K562 (cell line): ENCODE results near the gene BNIP2. TPM values are rescaled to one million over a fixed set of nuclear protein-coding genes. Genes with fewer than 3 reads are reported as not detected.

Experiments used
- ATAC-seq: fragments of 200-7000 bp; cut with Tn5 transposase; 3 replicates; pipeline ENCODE4 v1.9.1; 2020; ENCODE audit warnings: moderate library complexity
- BruUV-seq: library from RNA; stranded (reverse); fragments of 400-500 nt; replicated peaks from 2 replicates; lab custom pipeline; 2021; lab: Mats Ljungman, UMichigan
- CTCF ChIA-PET: fragments of 300-600 bp; formaldehyde crosslinking; extraction: SDS; loops from one replicate; lab custom pipeline; 2021; ENCODE audit warnings: low intra/inter-chr PET ratio; lab: Yijun Ruan, JAX
- POLR2A ChIA-PET: fragments of 300-600, 350-650 bp; sonication (Branson Sonifier 250); formaldehyde crosslinking; extraction: SDS; loops from one replicate; lab custom pipeline; 2021; ENCODE audit warnings: antibody characterized with exemption, inconsistent platforms; lab: Yijun Ruan, JAX
- DNase-seq, 4 experiments: peaks; one replicate each; pipeline versions ENCODE4 v3.0.0 to v3.0.0-alpha.2; 2011 to 2018; ENCODE audit warnings: low spot score in 3 of 4, mixed read lengths in 3 of 4; ENCODE audit errors: extremely low read depth in 1 of 4
- FAIRE-seq: peaks from 2 replicates; lab custom pipeline; 2011; peaks lifted over from hg19 to GRCh38; lab: Jason Lieb, UNC
- H2AFZ ChIP-seq: 2 replicates; pipeline ENCODE4 v1.6.0; 2011; ENCODE audit warnings: low read depth, low read length, control low read depth, inconsistent platforms
- H3K27ac ChIP-seq: fragments of 200-600 bp; 3 replicates; pipeline ENCODE4 v1.8.0; 2011; ENCODE audit warnings: low read depth, mild to moderate bottlenecking, control low read depth, inconsistent platforms, low read length, moderate library complexity, mixed read lengths; ENCODE audit errors: extremely low read depth
- H3K27me3 ChIP-seq, 2 experiments: fragments of 300-600 bp in 1 of 2; 2 replicates in 1 of 2; 3 replicates in 1 of 2; pipeline versions ENCODE4 v1.6.0 to v1.8.0; 2011; ENCODE audit warnings: inconsistent platforms in 2 of 2, low read length in 2 of 2, mild to moderate bottlenecking in 1 of 2, mixed read lengths in 1 of 2, moderate library complexity in 1 of 2; ENCODE audit not compliant: control insufficient read depth in 2 of 2, insufficient read depth in 2 of 2
- H3K36me3 ChIP-seq: fragments of 300-600 bp; 3 replicates; pipeline ENCODE4 v1.8.0; 2011; ENCODE audit warnings: mild to moderate bottlenecking, low read length, inconsistent platforms; ENCODE audit not compliant: control insufficient read depth, insufficient read depth
- H3K4me1 ChIP-seq, 2 experiments: fragments of 200-600 bp in 1 of 2; replicated peaks in 1 of 2; 2 replicates in 1 of 2; 3 replicates in 1 of 2; pipeline versions ENCODE4 v1.5.1 to v1.8.0; 2011; ENCODE audit warnings: inconsistent platforms in 2 of 2, low read length in 2 of 2, mild to moderate bottlenecking in 1 of 2, mixed read lengths in 1 of 2, moderate library complexity in 1 of 2; ENCODE audit not compliant: control insufficient read depth in 2 of 2, insufficient read depth in 2 of 2
- H3K4me2 ChIP-seq: 2 replicates; pipeline ENCODE4 v1.6.1; 2011; ENCODE audit warnings: low read length, control low read depth, inconsistent platforms, mixed read lengths; ENCODE audit not compliant: insufficient read depth
- H3K4me3 ChIP-seq: fragments of 200-600 bp; sonication (generic), shearing (Covaris generic); 2 replicates; pipeline ENCODE4 v1.5.1; 2016; ENCODE audit warnings: control low read depth, inconsistent platforms
- H3K79me2 ChIP-seq: fragments of 200-600 bp; 3 replicates; pipeline ENCODE4 v1.8.0; 2011; ENCODE audit warnings: low read length, inconsistent platforms; ENCODE audit not compliant: control insufficient read depth, insufficient read depth
- H3K9ac ChIP-seq, 2 experiments: 2 replicates each; pipeline versions ENCODE4 v1.6.0 to v1.6.1; 2011; ENCODE audit warnings: low read depth in 2 of 2, low read length in 2 of 2, control low read depth in 1 of 2, inconsistent platforms in 1 of 2, mild to moderate bottlenecking in 1 of 2, mixed read lengths in 1 of 2; ENCODE audit not compliant: insufficient read depth in 1 of 2
- H3K9me1 ChIP-seq: one replicate; pipeline ENCODE4 v1.6.0; 2011; ENCODE audit warnings: inconsistent platforms, mild to moderate bottlenecking, low read length, moderate library complexity; ENCODE audit not compliant: control insufficient read depth, insufficient read depth
- H3K9me3 ChIP-seq: replicated peaks from 2 replicates; pipeline ENCODE4 v1.5.1; 2011; ENCODE audit warnings: low read depth, low read length, inconsistent platforms; ENCODE audit not compliant: control insufficient read depth, insufficient read depth
- H4K20me1 ChIP-seq: replicated peaks from 2 replicates; pipeline ENCODE4 v1.6.1; 2011; ENCODE audit warnings: low read length, inconsistent platforms, mixed read lengths; ENCODE audit not compliant: control insufficient read depth, insufficient read depth
- CBFA2T2 ChIP-seq: fragments of 450-650 bp; conservative IDR thresholded peaks from 2 replicates; pipeline ENCODE4 v1.6.1; 2017; ENCODE audit warnings: mild to moderate bottlenecking
- CTCF ChIP-seq, 3 experiments: IDR thresholded peaks in 2 of 3; conservative IDR thresholded peaks in 1 of 3; 2 replicates each; pipeline ENCODE4 v1.5.1; 2011 to 2012; ENCODE audit warnings: low read length in 3 of 3, mild to moderate bottlenecking in 3 of 3, control low read depth in 2 of 3, improper control_type of control experiment in 1 of 3, inconsistent platforms in 1 of 3, low read depth in 1 of 3, mixed read lengths in 1 of 3, moderate library complexity in 1 of 3; ENCODE audit not compliant: insufficient read depth in 2 of 3
- CXXC5 ChIP-seq: fragments of 250-450 bp; sonication (Bioruptor Pico); IDR thresholded peaks from 2 replicates; pipeline ENCODE4 v1.8.0; 2022; ENCODE audit warnings: inconsistent platforms, mild to moderate bottlenecking, moderate library complexity
- KDM2B ChIP-seq: fragments of 250-450 bp; sonication (Bioruptor Pico); IDR thresholded peaks from 2 replicates; pipeline ENCODE4 v1.8.0; 2021; ENCODE audit warnings: mild to moderate bottlenecking, moderate library complexity
- MCM2 ChIP-seq: fragments of 450-650 bp; IDR thresholded peaks from 2 replicates; pipeline ENCODE4 v1.6.1; 2017; ENCODE audit warnings: low read depth, mild to moderate bottlenecking
- PHF8 ChIP-seq: fragments of 200-600 bp; sonication (generic); IDR thresholded peaks from 2 replicates; pipeline ENCODE4 v1.6.1; 2012; ENCODE audit warnings: mixed run types, mild to moderate bottlenecking, inconsistent platforms, low read length, moderate library complexity, borderline replicate concordance
- RAD21 ChIP-seq, 2 experiments: fragments of 250-450 bp in 1 of 2; fragments of 450-650 bp in 1 of 2; sonication (Bioruptor Pico) in 1 of 2; formaldehyde crosslinking in 1 of 2; IDR thresholded peaks in 1 of 2; conservative IDR thresholded peaks in 1 of 2; 2 replicates each; pipeline versions ENCODE4 v1.4.0 to v1.8.0; 2020 to 2022; ENCODE audit warnings: mild to moderate bottlenecking in 2 of 2, moderate library complexity in 1 of 2
- SNRNP70 ChIP-seq: fragments of 200-400 bp; formaldehyde crosslinking; optimal IDR thresholded peaks from 2 replicates; pipeline ENCODE3; 2017; ENCODE audit warnings: low read depth, low read length
- TOE1 ChIP-seq, 2 experiments: fragments of 450-650 bp in 1 of 2; sonication (generic) in 1 of 2; formaldehyde crosslinking in 1 of 2; IDR thresholded peaks; 2 replicates each; pipeline versions ENCODE4 v1.7.1 to v1.8.0; 2016 to 2022; ENCODE audit warnings: borderline replicate concordance in 2 of 2, mild to moderate bottlenecking in 2 of 2, antibody characterized with exemption in 1 of 2, inconsistent platforms in 1 of 2, low read depth in 1 of 2, missing genetic modification reagents in 1 of 2, moderate library complexity in 1 of 2
- ZC3H4 ChIP-seq: sonication (generic); formaldehyde crosslinking; IDR thresholded peaks from 2 replicates; pipeline ENCODE4 v1.9.0; 2021; ENCODE audit warnings: missing genetic modification reagents, borderline replicate concordance
- ZNF316 ChIP-seq: fragments of 450-650 bp; IDR thresholded peaks from 2 replicates; pipeline ENCODE4 v1.6.1; 2016
- ZNF592 ChIP-seq: fragments of 450-650 bp; IDR thresholded peaks from 2 replicates; pipeline ENCODE4 v1.6.1; 2017; ENCODE audit warnings: antibody characterized with exemption, mild to moderate bottlenecking
- WGBS: fragments of 100-300 bp; shearing (Covaris generic); methylation state at CpG from one replicate; pipeline ENCODE4 v1.1.6; 2016; ENCODE audit warnings: low coverage, mixed read lengths; ENCODE audit not compliant: insufficient coverage; ENCODE audit errors: missing lambda C conversion rate; 5-methylcytosine and 5-hydroxymethylcytosine counted together
- in situ Hi-C: fragments of 300-500 bp; cut with MboI; formaldehyde crosslinking; loops from 4 replicates; pipeline ENCODE4 v1.15.0; 2018; ENCODE audit warnings: inconsistent platforms, mixed read lengths
- intact Hi-C: fragments of 100-400 bp; cut with micrococcal nuclease; formaldehyde crosslinking; loops from 2 replicates; pipeline ENCODE4 v1.14.2; 2022
- polyA plus RNA-seq, 8 experiments: library from polyadenylated mRNA; depleted of rRNA in 4 of 8; stranded (reverse) in 5 of 8; unstranded in 3 of 8; fragments of >200 nt; fragmentation: Nextera tagmentation in 2 of 8; fragmentation: Illumina TruSeq in 1 of 8; extraction: Ambion mirVana in 2 of 8; extraction: Trizol in 1 of 8; gene quantifications; 2 replicates each; pipeline versions ENCODE4 v1.2.1 to v1.2.3, GENCODE V29; 2011 to 2014; ENCODE audit warnings: inconsistent platforms in 1 of 8, missing spikeins in 1 of 8
- total RNA-seq, 7 experiments: library from RNA; depleted of rRNA in 6 of 7; stranded (reverse); fragments of >200 nt in 6 of 7; fragmentation: Illumina TruSeq in 2 of 7; extraction: Trizol in 2 of 7; gene quantifications; 2 replicates each; pipeline versions ENCODE4 v1.2.1 to v1.2.3, GENCODE V29; 2011 to 2021; ENCODE audit warnings: low replicate concordance in 1 of 7
- TF ChIP-seq, protein P1 (sequence below): fragments of 200-800 bp; sonication (Bioruptor generic); IDR thresholded peaks from 2 replicates; pipeline ENCODE4 v1.6.1; 2017; ENCODE audit warnings: missing genetic modification characterization, missing compliant biosample characterization

BNIP2 gene
- total and polyA plus RNA-seq, 9 of the 15 experiments (the other 6 are each of a cell fraction or from before 2014, with no cell fraction given), result 19.6 to 88.0 (median 52.5) TPM

DNA sequence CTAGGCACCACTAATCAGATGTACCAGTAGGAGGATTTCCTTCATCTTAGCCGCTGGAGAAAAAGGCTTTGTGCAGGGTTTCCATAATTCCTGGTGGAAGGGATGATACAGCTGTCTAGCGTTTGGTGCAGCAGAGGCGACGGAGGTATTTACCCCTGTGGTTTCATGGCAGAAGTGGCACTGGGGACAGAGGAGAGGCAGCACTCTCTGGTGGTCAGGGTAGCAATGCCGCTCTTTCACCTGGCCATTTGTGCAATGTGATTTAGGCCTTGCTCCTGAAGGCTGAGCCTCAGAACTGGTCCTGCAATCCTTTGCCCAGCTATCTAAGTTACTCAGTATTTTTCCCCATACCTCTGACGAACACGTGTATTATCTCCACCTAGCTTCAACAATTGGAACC lies 47.1 kb upstream of the BNIP2 start:
- DNase-seq (no peak), ATAC-seq (no peak), FAIRE-seq (no peak)
- BruUV-seq, result no TSS peak
- in situ Hi-C loops, result no loop called here
- Histone ChIP-seq H4K20me1 (no peaks in the 10 kb centered on the region), H3K4me1 (no peaks in the 10 kb centered on the region), H3K79me2 (no peaks in the 10 kb centered on the region), H3K9me1 (no peaks in the 10 kb centered on the region), H2AFZ (no peak overlapping the region), H3K27ac (no peak overlapping the region), H3K36me3 (no peaks in the 10 kb centered on the region), H3K4me2 (no peak overlapping the region), H3K9ac (no peak overlapping the region), H3K9me3 (no peaks in the 10 kb centered on the region), H3K4me3 (no peak overlapping the region), H3K27me3 (peaks cover 15 to 21% of the 10 kb centered on the region in 2 experiments)
- WGBS, result under 1% methylated on average over 7 of the region's 7 CpGs
- ChIA-PET POLR2A (interaction anchor here (1.0 kb wide), 1 partner anchor 590 kb away, joined by 3 read pairs; no protein-coding TSS in a partner anchor), CTCF (no interaction called here)
- intact Hi-C loops, result loop anchor here (5.0 kb wide), 1 partner anchor 44 kb away; no protein-coding TSS in a partner anchor
- TF ChIP-seq RAD21 (CRISPR knock-in tag; conservative IDR thresholded peaks at IDR 0.05 in 1 of 2, IDR thresholded peaks at IDR 0.05 in 1 of 2) (peak in 1 of 2 experiments; percentile 23; a peak in 1 of 4 replicates), MCM2 (no peak), TOE1 (IDR thresholded peaks at IDR 0.05; ENCODE audit: borderline replicate concordance) (no peak), TOE1 (CRISPR knock-in tag; IDR thresholded peaks at IDR 0.05; ENCODE audit: borderline replicate concordance, low read depth) (no peak), CXXC5 (no peak), ZNF316 (no peak), PHF8 (no peak), CBFA2T2 (no peak), SNRNP70 (no peak), KDM2B (CRISPR knock-in tag) (no peak), ZC3H4 (CRISPR knock-in tag) (no peak), CTCF (IDR thresholded peaks at IDR 0.05 in 2 of 3, conservative IDR thresholded peaks at IDR 0.05 in 1 of 3; ENCODE audit: insufficient read depth in 2 of 3, low read depth in 1 of 3, low read length in 3 of 3) (peak in 2 of 3 experiments; percentile 11 to 12; a peak in 2 of 6 replicates), ZNF592 (no peak)
- TF ChIP-seq, protein P1, sequence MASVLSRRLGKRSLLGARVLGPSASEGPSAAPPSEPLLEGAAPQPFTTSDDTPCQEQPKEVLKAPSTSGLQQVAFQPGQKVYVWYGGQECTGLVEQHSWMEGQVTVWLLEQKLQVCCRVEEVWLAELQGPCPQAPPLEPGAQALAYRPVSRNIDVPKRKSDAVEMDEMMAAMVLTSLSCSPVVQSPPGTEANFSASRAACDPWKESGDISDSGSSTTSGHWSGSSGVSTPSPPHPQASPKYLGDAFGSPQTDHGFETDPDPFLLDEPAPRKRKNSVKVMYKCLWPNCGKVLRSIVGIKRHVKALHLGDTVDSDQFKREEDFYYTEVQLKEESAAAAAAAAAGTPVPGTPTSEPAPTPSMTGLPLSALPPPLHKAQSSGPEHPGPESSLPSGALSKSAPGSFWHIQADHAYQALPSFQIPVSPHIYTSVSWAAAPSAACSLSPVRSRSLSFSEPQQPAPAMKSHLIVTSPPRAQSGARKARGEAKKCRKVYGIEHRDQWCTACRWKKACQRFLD (CRISPR knock-in tag), result no peak
